HG02852 (cell line): ENCODE data around the gene STAP2.

Experiments
- ATAC-seq: cut with Tn5 transposase; IDR thresholded peaks from one replicate; pipeline ENCODE4 v1.9.1; 2021; ENCODE audit warnings: mild to moderate bottlenecking, moderate library complexity; ENCODE audit not compliant: unreplicated experiment

Gene STAP2

GRCh38 chr19:4338441-4339355 is at the start of gene STAP2:
TSS of gene STAP2 (minus strand) at chr19:4338827. CDS start at chr19:4338753, 74 bp downstream.
- no peak for ATAC-seq

GRCh38 chr19:4386041-4386782 is 47.6 kb upstream of the STAP2 start:
- no peak for ATAC-seq

- ATAC-seq: no peak
Measured at GRCh38 chr19:4385291-4386040, 46.8 kb upstream of the STAP2 start.

- no peak for ATAC-seq
Measured at GRCh38 chr19:4380254-4380727, 41.7 kb upstream of the STAP2 start.

- no peak for ATAC-seq
Measured at GRCh38 chr19:4379383-4380253, 41.0 kb upstream of the STAP2 start.

- ATAC-seq: no peak
Measured at GRCh38 chr19:4378886-4379285, 40.3 kb upstream of the STAP2 start.

GRCh38 chr19:4376991-4377781 is 38.6 kb upstream of the STAP2 start:
- no peak for ATAC-seq

GRCh38 chr19:4376671-4376990 is 38.0 kb upstream of the STAP2 start:
- no peak for ATAC-seq

GRCh38 chr19:4376028-4376670 is 37.5 kb upstream of the STAP2 start:
- no peak for ATAC-seq

GRCh38 chr19:4375164-4376027 is 36.8 kb upstream of the STAP2 start:
- no peak for ATAC-seq

GRCh38 chr19:4374498-4375163 is 36.0 kb upstream of the STAP2 start:
- ATAC-seq: no peak

- ATAC-seq: no peak
Measured at GRCh38 chr19:4373601-4374497, 35.2 kb upstream of the STAP2 start.

GRCh38 chr19:4373013-4373367 is 34.4 kb upstream of the STAP2 start:
- ATAC-seq: no peak

- no peak for ATAC-seq
Measured at GRCh38 chr19:4372165-4373012, 33.8 kb upstream of the STAP2 start.

- no peak for ATAC-seq
Measured at GRCh38 chr19:4371247-4372164, 32.9 kb upstream of the STAP2 start.
